ENCODE results near the gene EFCAB11.
A peak's percentile ranks its signal among the peaks of the same experiment; 100 is the strongest.

DNA sequence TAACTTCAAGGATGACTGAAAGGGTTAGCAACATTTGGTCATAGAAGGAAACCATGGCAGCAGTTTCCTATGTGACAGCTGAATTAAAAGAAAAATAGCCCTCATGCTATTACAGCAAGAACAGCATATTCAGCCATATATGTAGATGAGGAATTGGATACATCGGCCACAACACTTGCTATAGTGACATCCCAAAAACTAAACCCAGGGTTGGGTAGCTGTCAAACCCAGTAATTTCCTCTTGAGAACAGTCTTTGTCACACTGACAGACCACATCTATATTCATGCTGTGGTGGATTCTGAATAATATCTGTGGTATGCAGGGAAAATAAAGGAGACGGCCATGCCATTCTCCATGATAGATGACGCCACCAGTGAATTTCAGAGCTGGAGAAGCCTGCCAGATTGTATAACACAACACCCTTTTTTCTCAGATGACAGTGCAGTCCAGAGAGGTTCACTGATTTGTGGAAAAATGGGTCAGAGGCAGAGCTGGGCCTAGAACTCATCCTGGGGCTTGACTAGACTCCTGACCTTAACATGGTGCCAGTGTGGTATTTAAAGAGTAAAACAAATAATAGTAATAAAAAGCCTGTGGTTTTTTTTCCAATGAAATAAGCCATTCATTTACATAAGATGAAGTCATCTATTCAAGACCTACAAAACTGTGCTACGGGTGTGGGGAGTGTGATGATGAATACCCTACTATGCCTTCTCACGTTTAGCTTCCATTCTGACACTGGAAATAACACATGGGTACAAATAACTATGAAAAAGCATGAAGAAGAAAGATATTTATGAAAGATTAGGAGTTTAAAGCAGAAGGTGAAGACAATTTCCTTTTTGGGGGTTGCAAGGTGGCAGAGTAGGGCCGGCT is 32.3 kb downstream of the EFCAB11 start:
- TF ChIP-seq POLR2A (IDR thresholded peaks at IDR 0.05; ENCODE audit: low read depth, low read length) (no peak), FOS (IDR thresholded peaks at IDR 0.05; ENCODE audit: low read depth, low read length) (no peak), CTCF (conservative IDR thresholded peaks at IDR 0.05; ENCODE audit: low read depth, low read length) (no peak), RAD21 (IDR thresholded peaks at IDR 0.05; ENCODE audit: low read length) (no peak), MAFK (IDR thresholded peaks at IDR 0.05; ENCODE audit: low read depth, low read length) (no peak), ELK1 (IDR thresholded peaks at IDR 0.05; ENCODE audit: borderline replicate concordance, low read depth, low read length) (no peak), SMC3 (IDR thresholded peaks at IDR 0.05; ENCODE audit: low read depth, low read length) (no peak), CEBPB (IDR thresholded peaks at IDR 0.05; ENCODE audit: low read depth, low read length) (peak; percentile 43; the same call in 1 of the 2 replicates), RCOR1 (IDR thresholded peaks at IDR 0.05; ENCODE audit: insufficient replicate concordance, low read length) (no peak), BHLHE40 (IDR thresholded peaks at IDR 0.05; ENCODE audit: low read depth, low read length) (peak; percentile 63; the same call in 1 of the 2 replicates), MXI1 (IDR thresholded peaks at IDR 0.05; ENCODE audit: borderline replicate concordance, low read depth, low read length) (no peak), MAZ (IDR thresholded peaks at IDR 0.05; ENCODE audit: borderline replicate concordance, low read depth, low read length) (no peak)
- TF ChIP-seq, protein P1, sequence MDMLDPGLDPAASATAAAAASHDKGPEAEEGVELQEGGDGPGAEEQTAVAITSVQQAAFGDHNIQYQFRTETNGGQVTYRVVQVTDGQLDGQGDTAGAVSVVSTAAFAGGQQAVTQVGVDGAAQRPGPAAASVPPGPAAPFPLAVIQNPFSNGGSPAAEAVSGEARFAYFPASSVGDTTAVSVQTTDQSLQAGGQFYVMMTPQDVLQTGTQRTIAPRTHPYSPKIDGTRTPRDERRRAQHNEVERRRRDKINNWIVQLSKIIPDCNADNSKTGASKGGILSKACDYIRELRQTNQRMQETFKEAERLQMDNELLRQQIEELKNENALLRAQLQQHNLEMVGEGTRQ (IDR thresholded peaks at IDR 0.05; ENCODE audit: low read depth, low read length): no peak
